Duodenal mucosa (tissue), 2 donors: ENCODE measurements around the gene TUBB6.

Experiments
- H3K27ac ChIP-seq: one replicate; pipeline ENCODE4 v1.7.0; 2013; ENCODE audit warnings: low read depth, low read length
- H3K27me3 ChIP-seq, 2 donors: one replicate each; pipeline ENCODE4 v1.7.0; 2013; ENCODE audit warnings: low read length in 2 of 2, control low read depth in 1 of 2; ENCODE audit not compliant: insufficient read depth in 2 of 2, control insufficient read depth in 1 of 2
- H3K36me3 ChIP-seq, 2 donors: one replicate each; pipeline ENCODE4 v1.7.0; 2013; ENCODE audit warnings: low read length in 2 of 2, control low read depth in 1 of 2; ENCODE audit not compliant: insufficient read depth in 2 of 2, control insufficient read depth in 1 of 2
- H3K4me1 ChIP-seq, 2 donors: one replicate each; pipeline ENCODE4 v1.7.0; 2013; ENCODE audit warnings: low read length in 2 of 2, control low read depth in 1 of 2; ENCODE audit not compliant: insufficient read depth in 2 of 2, control insufficient read depth in 1 of 2
- H3K4me3 ChIP-seq, 2 donors: one replicate each; pipeline ENCODE4 v1.7.0; 2013; ENCODE audit warnings: low read length in 2 of 2, low read depth in 1 of 2
- H3K9ac ChIP-seq, 2 donors: one replicate each; pipeline ENCODE4 v1.7.0; 2013; ENCODE audit warnings: low read length in 2 of 2, low read depth in 1 of 2
- H3K9me3 ChIP-seq, 2 donors: one replicate each; pipeline ENCODE4 v1.7.0; 2013; ENCODE audit warnings: low read length in 2 of 2, control low read depth in 1 of 2; ENCODE audit not compliant: control insufficient read depth in 1 of 2

TUBB6 gene

DNA sequence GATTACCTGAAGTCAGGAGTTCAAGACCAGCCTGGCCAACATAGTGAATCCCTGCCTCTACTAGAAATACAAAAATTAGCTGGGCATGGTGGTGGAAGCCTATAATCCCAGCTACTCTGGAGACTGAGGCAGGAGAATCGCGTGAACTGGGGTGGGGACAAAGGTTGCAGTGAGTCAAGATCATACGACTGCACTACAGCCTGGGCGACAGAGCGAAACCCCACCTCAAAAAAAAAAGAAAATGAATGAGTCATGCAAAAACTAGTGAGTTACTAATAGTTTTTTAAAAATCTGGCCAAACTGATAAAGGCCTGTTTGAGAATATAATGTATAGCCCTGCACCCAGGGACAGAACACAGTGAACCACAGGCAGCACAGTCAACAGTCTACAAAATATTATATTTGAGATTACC lies 51.5 kb downstream of the TUBB6 start:
- Histone ChIP-seq H3K9ac (no peak overlapping the region), H3K4me1 (peaks cover 11 to 22% of the 10 kb centered on the region in 2 donors), H3K9me3 (no peaks in the 10 kb centered on the region), H3K4me3 (no peak overlapping the region), H3K27ac (no peak overlapping the region), H3K36me3 (peaks cover 34 to 85% of the 10 kb centered on the region in 2 donors), H3K27me3 (no peaks in the 10 kb centered on the region)

DNA sequence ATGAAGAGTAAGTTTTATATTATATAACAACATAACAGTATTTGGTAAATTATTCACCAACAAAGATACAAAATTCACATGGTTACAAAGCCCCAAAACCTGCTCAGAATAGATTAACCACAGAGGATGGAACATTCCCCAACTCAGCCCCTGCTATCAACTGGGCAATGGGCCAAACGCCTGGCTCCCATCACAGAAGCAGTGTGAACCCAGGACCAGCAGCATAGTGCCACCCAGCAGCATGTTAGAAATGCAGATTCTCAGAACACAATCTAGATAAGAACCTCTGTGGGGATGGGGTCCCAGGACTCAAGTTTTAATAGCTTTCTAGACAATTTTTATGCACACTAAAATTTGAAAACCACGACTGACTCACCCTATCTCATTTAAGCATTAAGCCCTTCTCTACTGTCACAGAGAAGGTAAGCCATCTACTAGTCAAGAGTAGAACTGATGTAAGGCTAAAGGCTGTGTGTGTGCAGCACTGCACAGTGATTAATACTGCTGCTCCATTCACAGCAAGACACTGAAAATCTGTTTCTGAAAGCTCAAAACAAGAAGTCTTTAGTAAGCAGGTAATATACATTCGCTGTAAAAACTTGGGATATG lies 53.8 kb downstream of the TUBB6 start:
- no peaks in the 10 kb centered on the region for H3K9me3 ChIP-seq
- H3K36me3 ChIP-seq: peaks cover 44 to 84% of the 10 kb centered on the region in 2 donors
- no peaks in the 10 kb centered on the region for H3K27me3 ChIP-seq
- H3K27ac ChIP-seq: no peak overlapping the region
- peaks cover 17 to 39% of the 10 kb centered on the region in 2 donors for H3K4me1 ChIP-seq
- no peak overlapping the region for H3K4me3 ChIP-seq
- no peak overlapping the region for H3K9ac ChIP-seq

DNA sequence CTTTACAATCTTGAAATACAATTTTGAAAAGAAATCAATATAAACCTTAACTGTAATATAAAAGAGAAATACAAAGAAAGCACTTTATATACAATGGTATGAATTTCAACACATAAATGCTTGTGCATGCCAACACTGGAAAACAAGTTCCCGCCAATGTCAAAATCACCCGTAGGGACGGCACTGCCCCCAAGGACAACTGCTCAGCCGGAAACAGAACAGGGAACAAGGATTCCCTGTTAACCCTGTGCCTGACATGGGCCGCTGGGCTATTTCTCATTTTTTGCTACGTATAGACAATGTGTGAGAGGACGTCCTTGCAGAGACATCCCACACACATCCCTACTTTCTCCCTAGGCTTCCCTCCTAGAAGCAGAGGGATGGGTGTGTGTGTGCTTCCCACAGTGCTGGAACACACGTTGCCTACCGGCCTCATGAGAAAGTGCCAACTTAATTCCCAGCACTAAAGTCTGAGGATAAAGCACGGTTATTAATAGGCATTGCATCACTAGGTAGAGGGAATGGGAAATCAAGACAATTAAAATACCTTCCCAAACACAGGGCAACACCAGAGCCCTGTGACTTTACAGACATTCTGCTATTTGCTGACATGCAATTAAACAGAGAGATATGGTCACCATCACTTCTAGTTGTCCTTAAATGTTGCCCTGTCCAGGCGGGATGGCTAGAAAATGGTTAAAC lies 54.6 kb downstream of the TUBB6 start:
- no peaks in the 10 kb centered on the region for H3K27me3 ChIP-seq
- H3K27ac ChIP-seq: no peak overlapping the region
- no peak overlapping the region for H3K9ac ChIP-seq
- H3K9me3 ChIP-seq: no peaks in the 10 kb centered on the region
- H3K4me3 ChIP-seq: no peak overlapping the region
- H3K36me3 ChIP-seq: peaks cover 51 to 84% of the 10 kb centered on the region in 2 donors
- peaks cover 25 to 47% of the 10 kb centered on the region in 2 donors for H3K4me1 ChIP-seq

DNA sequence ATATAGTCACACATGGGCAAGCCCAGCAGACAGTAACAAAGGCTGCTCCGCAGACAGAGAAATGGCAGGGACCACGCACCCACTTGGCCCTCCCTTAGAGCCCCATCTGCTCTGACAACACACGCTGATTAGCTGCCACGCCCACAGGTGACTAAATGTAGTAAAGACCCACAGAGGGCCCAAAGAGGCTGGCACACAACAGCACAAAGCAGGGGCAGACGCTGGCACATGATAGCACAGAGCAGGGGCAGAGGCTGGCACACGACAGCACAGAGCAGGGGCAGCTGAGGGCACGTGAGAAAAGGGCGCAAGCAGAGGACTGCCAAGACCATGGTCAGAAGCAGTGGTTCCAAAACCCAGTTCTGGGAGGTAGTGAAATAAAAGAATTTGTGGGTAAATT lies 58.3 kb downstream of the TUBB6 start:
- H3K4me3 ChIP-seq: no peak overlapping the region
- H3K9ac ChIP-seq: no peak overlapping the region
- no peaks in the 10 kb centered on the region for H3K27me3 ChIP-seq
- H3K36me3 ChIP-seq: peaks cover 44 to 65% of the 10 kb centered on the region in 2 donors
- H3K9me3 ChIP-seq: no peaks in the 10 kb centered on the region
- peaks cover 31 to 48% of the 10 kb centered on the region in 2 donors for H3K4me1 ChIP-seq
- no peak overlapping the region for H3K27ac ChIP-seq

DNA sequence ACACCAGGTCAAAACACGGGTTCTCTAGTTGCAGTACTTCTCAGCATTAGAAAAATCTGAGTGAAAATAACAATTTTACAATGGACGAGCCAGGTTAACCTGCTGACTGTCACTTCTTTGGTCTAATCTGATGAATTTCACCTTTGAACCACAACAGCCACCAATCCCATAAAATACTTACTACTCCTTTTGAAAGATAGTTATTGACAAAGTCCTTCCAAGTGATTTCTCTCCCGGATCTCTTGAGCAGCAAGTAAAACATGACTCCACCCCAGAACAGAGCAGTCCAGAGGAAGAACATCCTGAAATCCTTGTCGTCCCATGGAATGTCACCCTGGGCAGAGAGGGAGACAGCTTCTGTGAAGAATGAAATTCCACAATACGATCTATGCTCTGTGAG lies 58.7 kb downstream of the TUBB6 start:
- peaks cover 43 to 63% of the 10 kb centered on the region in 2 donors for H3K36me3 ChIP-seq
- H3K27me3 ChIP-seq: no peaks in the 10 kb centered on the region
- no peak overlapping the region for H3K27ac ChIP-seq
- H3K4me3 ChIP-seq: no peak overlapping the region
- H3K9ac ChIP-seq: no peak overlapping the region
- no peaks in the 10 kb centered on the region for H3K9me3 ChIP-seq
- peaks cover 33 to 48% of the 10 kb centered on the region in 2 donors for H3K4me1 ChIP-seq

DNA sequence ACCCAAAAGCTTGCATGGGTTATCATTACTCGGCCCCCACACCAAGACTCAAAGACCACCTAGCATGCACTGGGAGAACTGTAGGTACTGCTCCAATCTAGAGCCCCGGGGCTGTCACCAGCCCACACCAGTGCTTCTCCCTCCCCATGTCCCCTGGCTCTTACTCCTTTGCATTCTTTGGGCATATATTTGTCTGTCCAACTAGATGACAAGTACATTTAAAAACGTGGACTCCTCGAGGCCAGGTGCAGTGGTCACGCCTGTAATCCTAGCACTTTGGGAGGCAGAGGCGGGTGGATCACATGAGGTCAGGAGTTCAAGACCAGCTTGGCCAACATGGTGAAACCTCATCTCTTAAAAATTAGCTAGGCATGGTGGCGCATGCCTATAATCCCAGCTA lies 61.2 kb downstream of the TUBB6 start:
- Histone ChIP-seq H3K36me3 (peaks cover 32 to 43% of the 10 kb centered on the region in 2 donors), H3K4me3 (no peak overlapping the region), H3K9me3 (no peaks in the 10 kb centered on the region), H3K9ac (no peak overlapping the region), H3K4me1 (peaks cover 45 to 50% of the 10 kb centered on the region in 2 donors), H3K27me3 (no peaks in the 10 kb centered on the region), H3K27ac (no peak overlapping the region)

DNA sequence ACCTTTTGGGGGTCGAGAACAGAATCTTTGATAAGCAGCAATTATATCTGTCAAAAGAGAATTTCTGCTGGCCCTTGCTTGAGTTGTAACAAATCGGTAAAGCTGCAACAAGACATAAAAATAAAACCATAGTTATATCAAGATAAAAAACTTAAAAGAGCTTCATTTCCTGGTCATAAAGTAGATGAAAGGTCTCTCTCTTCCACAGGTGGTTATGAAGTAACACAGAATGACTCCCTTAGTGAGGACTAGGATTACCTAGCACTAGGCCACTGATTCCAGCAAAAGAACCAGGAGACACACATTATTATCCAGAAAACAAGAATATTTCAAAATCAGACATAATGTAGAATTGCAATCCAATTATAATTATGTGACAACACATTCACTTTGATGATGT lies 63.5 kb downstream of the TUBB6 start:
- Histone ChIP-seq H3K4me3 (peak overlapping the region in 1 of 2 donors; percentile 31), H3K36me3 (peaks cover 15 to 25% of the 10 kb centered on the region in 2 donors), H3K27ac (no peak overlapping the region), H3K27me3 (no peaks in the 10 kb centered on the region), H3K4me1 (peaks cover 49 to 61% of the 10 kb centered on the region in 2 donors), H3K9ac (no peak overlapping the region), H3K9me3 (peaks cover 0 to 2% of the 10 kb centered on the region in 2 donors)

DNA sequence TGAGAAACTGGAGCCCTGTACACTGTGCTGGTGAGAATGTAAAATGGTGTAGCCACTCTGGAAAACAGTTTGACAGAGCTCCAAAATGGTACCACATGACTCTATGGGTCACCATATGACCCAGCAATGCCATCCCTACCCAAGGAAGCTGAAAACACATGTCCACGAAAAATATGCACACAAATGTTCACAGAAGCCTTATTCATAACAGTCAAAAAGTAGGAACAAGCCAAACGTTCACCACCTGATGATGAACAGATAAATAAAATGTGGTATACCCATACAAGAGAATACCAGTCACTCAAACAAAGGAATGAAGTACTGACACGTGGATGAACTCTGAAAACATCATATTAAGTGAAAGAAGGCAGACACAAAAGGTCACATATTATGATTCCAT lies 64.4 kb downstream of the TUBB6 start:
- H3K27ac ChIP-seq: peak overlapping the region; percentile 37
- H3K4me3 ChIP-seq: peak overlapping the region; percentile 14 to 33
- peaks cover 7 to 16% of the 10 kb centered on the region in 2 donors for H3K36me3 ChIP-seq
- peaks cover 0 to 2% of the 10 kb centered on the region in 2 donors for H3K9me3 ChIP-seq
- peaks cover 41 to 54% of the 10 kb centered on the region in 2 donors for H3K4me1 ChIP-seq
- no peaks in the 10 kb centered on the region for H3K27me3 ChIP-seq
- peak overlapping the region in 1 of 2 donors; percentile 16 for H3K9ac ChIP-seq

DNA sequence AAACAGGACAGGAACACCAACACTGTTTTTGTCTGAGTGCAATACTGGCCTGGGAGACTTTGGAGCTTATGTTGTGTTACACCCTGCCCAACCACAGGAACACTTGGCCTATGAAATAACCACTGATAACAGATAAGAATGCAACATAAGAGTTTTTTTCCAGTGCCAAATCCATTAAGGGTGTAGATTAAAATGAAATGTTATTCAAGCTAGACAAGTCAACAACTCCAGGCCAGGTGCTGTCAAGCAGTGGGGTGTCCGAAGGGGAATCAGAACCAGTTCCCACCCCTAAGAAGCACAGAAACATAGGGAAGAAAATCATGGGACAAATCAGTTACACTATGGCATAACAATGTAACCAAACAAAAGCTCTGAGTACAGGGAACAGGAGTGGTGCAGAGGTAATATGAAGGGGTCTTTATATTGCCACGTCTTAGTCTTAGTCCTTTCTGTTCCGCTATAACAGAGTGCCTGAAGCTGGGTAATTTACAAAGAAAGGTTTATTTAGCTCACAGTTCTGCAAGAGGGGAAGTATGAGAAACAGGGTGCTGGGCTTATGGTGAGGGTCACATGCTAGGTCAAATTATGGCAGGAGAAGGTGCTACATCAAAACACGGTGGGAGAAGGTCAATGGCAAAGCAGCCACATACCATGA lies 65.2 kb downstream of the TUBB6 start:
- H3K4me1 ChIP-seq: peaks cover 42 to 56% of the 10 kb centered on the region in 2 donors
- H3K9ac ChIP-seq: peak overlapping the region; percentile 1 to 27
- peaks cover 5 to 10% of the 10 kb centered on the region in 2 donors for H3K36me3 ChIP-seq
- H3K4me3 ChIP-seq: peak overlapping the region; percentile 26 to 53
- H3K27ac ChIP-seq: no peak overlapping the region
- H3K9me3 ChIP-seq: peaks cover 0 to 2% of the 10 kb centered on the region in 2 donors
- no peaks in the 10 kb centered on the region for H3K27me3 ChIP-seq

DNA sequence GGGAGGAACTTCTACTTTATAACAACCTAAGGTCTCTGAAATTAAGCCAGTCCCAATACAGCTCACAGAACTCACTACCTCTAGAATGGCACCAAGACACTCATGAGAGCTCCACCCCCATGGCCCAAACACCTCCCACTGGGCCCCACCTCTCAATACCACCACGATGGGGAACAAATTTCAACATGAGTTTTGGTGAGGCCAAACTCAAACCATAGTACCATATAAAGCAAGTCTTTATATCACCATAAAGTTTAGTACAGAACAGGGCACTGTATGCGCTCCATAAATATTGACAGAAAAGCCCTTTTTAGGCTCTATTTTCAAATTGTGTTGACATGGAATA lies 65.7 kb downstream of the TUBB6 start:
- peak overlapping the region; percentile 26 to 53 for H3K4me3 ChIP-seq
- H3K9ac ChIP-seq: peak overlapping the region; percentile 1 to 27
- H3K27ac ChIP-seq: no peak overlapping the region
- H3K27me3 ChIP-seq: no peaks in the 10 kb centered on the region
- H3K4me1 ChIP-seq: peaks cover 42 to 56% of the 10 kb centered on the region in 2 donors
- H3K36me3 ChIP-seq: peaks cover 5 to 7% of the 10 kb centered on the region in 2 donors
- peaks cover 0 to 2% of the 10 kb centered on the region in 2 donors for H3K9me3 ChIP-seq
